D721Med (cell line): ENCODE data around the gene RAB5IF.
"Not testable (repeated sequence)": the region's sequence is repeated elsewhere in the genome, so short reads cannot be mapped to it uniquely, and the experiment has no call there.

Source experiments
- DNase-seq: peaks from one replicate; pipeline ENCODE4 v3.0.0; 2011; ENCODE audit warnings: low spot score; ENCODE audit not compliant: insufficient read length
- FAIRE-seq: peaks from 2 replicates; lab custom pipeline; 2011; peaks lifted over from hg19 to GRCh38; lab: Jason Lieb, UNC
- TF ChIP-seq, protein P1 (sequence below): IDR thresholded peaks from 2 replicates; pipeline ENCODE4 v1.5.1; 2012; ENCODE audit warnings: mild to moderate bottlenecking, control low read depth; ENCODE audit not compliant: insufficient read depth; ENCODE audit errors: missing control alignments

RAB5IF gene, protein sequence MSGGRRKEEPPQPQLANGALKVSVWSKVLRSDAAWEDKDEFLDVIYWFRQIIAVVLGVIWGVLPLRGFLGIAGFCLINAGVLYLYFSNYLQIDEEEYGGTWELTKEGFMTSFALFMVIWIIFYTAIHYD

DNA sequence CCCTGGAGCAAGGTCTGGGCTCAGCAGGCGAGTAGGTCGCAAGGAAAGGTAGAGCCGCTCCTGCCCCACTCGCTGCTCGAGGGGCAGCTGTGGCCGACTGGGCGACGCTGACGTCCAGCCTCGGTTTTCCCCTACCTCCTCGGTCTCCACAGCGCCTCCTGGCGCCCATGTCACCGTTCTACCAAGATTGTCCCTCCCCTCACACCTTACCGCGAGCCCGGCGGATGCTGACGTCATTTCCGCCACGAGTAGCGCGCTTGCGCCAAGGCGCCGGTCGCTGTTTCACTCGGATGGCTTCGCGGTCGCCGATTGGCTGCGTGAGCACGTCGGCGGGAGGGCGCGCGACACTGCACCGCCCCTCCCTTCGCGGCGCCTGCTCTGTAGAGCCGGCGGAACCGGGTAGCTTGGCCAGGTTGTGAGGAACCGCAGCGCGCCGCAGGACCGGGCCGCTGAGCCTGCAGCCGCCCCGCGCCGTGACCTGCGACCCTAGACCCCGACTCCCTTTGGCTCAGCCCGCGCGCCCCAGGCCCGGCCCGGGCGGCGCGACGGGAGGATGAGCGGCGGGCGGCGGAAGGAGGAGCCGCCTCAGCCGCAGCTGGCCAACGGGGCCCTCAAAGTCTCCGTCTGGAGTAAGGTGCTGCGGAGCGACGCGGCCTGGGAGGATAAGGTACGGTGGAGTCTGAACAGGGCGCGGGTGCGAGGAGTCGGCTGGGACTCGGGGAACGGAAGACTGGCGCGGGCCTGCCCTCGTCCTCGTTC lies at the start of gene RAB5IF:
Gene RAB5IF, plus strand, starts transcription at position 381 of the 759 bp plus-strand sequence. Its CDS starts 173 bp downstream, at position 554.
- FAIRE-seq (no peak), DNase-seq (peak; percentile 73)
- TF ChIP-seq, protein P1, sequence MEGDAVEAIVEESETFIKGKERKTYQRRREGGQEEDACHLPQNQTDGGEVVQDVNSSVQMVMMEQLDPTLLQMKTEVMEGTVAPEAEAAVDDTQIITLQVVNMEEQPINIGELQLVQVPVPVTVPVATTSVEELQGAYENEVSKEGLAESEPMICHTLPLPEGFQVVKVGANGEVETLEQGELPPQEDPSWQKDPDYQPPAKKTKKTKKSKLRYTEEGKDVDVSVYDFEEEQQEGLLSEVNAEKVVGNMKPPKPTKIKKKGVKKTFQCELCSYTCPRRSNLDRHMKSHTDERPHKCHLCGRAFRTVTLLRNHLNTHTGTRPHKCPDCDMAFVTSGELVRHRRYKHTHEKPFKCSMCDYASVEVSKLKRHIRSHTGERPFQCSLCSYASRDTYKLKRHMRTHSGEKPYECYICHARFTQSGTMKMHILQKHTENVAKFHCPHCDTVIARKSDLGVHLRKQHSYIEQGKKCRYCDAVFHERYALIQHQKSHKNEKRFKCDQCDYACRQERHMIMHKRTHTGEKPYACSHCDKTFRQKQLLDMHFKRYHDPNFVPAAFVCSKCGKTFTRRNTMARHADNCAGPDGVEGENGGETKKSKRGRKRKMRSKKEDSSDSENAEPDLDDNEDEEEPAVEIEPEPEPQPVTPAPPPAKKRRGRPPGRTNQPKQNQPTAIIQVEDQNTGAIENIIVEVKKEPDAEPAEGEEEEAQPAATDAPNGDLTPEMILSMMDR: peak; percentile 92

- DNase-seq: no peak
- no peak for FAIRE-seq
- TF ChIP-seq, protein P1: no peak
Measured at GRCh38 chr20:36562724-36563123, 42.9 kb upstream of the RAB5IF start.

DNA sequence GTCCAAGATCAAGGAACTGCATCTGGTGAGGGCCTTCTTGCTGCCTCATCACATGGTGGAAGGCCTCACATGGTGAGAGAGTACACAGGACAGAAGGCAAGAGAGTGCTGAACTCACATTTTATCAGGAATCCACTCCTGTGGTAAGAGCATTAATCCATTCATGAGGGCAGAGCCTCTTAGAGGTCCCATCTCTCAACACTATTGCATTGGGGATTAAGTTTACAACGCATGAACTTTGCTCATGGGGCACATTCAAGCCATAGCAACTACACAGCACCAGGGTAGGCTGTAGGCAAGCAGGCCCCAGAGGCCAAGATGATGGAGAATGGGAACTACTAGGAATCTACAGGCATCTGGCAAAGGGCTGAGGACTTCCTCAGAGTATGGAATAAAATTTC lies 42.2 kb upstream of the RAB5IF start:
- DNase-seq: no peak
- FAIRE-seq: no peak
- TF ChIP-seq, protein P1: no peak

DNA sequence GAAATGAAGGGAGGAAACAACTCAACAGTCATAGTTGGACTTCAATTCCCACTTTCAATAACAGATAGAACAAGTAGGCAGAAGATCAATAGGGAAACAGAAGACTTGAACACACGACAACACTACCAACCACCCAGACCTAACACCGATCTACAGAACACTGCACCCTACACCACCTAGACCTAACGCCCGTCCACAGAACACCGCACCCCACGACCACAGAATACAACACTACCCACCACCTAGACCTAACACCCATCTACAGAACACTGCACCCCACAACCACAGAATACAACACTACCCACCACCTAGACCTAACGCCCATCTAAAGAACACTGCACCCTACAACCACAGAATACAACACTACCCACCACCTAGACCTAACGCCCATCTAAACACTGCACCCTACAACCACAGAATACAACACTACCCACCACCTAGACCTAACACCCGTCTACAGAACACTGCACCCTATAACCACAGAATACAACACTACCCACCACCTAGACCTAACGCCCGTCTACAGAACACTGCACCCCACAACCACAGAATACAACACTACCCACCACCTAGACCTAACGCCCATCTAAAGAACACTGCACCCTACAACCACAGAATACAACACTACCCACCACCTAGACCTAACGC lies 41.4 kb upstream of the RAB5IF start:
- not testable (repeated sequence) for FAIRE-seq, DNase-seq

GRCh38 chr20:36564726-36565121 lies 40.9 kb upstream of the RAB5IF start:
- not testable (repeated sequence) for FAIRE-seq, DNase-seq

- TF ChIP-seq, protein P1: no peak
- FAIRE-seq (no peak), DNase-seq (no peak)
Measured at GRCh38 chr20:36565520-36565919, 40.1 kb upstream of the RAB5IF start.

- no peak for FAIRE-seq
- TF ChIP-seq, protein P1: no peak
- DNase-seq: no peak
Measured at GRCh38 chr20:36569847-36570429, 35.6 kb upstream of the RAB5IF start.
